Spleen (tissue), 7 donors: ENCODE measurements around the gene CAND2.

Source experiments
- POLR2A ChIP-seq, 3 donors: fragments of 450-650 bp; IDR thresholded peaks; one replicate each; pipeline ENCODE4 v1.5.1; 2017; ENCODE audit warnings: antibody characterized with exemption in 3 of 3, mild to moderate bottlenecking in 1 of 3
- POLR2AphosphoS5 ChIP-seq, 3 donors: sonication (generic); formaldehyde crosslinking; IDR thresholded peaks; one replicate each; pipeline ENCODE4 v1.5.1; 2017; ENCODE audit warnings: antibody characterized with exemption in 3 of 3
- TF ChIP-seq, protein P1 (sequence below), 11 experiments: fragments of 200-600 bp in 7 of 11; fragments of 450-650 bp in 4 of 11; sonication (generic) in 4 of 11; IDR thresholded peaks in 8 of 11; conservative IDR thresholded peaks in 3 of 11; 1 replicate in 7 of 11; 2 replicates in 4 of 11; pipeline versions ENCODE4 v1.4.0 to v1.8.0; 2016 to 2021; ENCODE audit warnings: antibody characterized with exemption in 11 of 11, inconsistent platforms in 4 of 11, mild to moderate bottlenecking in 1 of 11
- donor health status: DM: no; HTN: no; CAD: no; lungs with moderate emphysema.
- donor health status: DM: no; HTN: no; CAD: no.
- donor health status: DM: no; HTN: no; CAD: no.

DNA sequence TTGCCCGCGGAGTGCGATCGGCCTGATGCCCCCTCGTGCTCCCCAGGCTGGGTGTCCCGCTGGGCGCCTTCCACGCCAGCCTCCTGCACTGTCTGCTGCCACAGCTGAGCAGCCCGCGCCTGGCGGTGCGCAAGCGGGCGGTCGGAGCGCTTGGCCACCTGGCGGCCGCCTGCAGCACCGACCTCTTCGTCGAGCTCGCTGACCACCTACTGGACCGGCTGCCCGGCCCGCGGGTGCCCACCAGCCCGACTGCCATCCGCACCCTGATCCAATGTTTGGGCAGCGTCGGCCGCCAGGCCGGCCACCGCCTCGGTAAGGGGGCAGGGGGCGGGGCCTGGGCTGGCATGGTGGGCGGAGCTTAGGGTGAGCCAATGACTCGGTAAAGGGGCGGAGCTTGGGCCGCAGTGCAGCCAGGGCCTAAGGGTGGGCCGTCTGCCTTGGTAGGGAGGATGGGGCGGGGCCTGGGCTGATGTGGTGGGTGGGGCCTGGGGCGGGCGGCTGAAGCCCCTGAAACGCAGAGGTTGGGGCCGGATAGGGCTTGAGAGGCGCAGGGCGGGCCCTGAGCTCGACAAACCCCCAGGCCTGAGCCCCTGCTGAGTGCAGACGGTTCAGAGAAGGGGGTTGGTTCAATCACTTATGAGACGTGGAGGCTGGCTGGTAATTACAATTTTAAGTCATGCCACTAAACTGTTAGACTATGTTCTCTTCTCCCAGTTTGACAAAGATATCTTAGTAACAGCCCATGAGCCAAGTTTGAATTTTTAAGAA, 13.7 kb downstream of the CAND2 start:
- TF ChIP-seq, protein P1, sequence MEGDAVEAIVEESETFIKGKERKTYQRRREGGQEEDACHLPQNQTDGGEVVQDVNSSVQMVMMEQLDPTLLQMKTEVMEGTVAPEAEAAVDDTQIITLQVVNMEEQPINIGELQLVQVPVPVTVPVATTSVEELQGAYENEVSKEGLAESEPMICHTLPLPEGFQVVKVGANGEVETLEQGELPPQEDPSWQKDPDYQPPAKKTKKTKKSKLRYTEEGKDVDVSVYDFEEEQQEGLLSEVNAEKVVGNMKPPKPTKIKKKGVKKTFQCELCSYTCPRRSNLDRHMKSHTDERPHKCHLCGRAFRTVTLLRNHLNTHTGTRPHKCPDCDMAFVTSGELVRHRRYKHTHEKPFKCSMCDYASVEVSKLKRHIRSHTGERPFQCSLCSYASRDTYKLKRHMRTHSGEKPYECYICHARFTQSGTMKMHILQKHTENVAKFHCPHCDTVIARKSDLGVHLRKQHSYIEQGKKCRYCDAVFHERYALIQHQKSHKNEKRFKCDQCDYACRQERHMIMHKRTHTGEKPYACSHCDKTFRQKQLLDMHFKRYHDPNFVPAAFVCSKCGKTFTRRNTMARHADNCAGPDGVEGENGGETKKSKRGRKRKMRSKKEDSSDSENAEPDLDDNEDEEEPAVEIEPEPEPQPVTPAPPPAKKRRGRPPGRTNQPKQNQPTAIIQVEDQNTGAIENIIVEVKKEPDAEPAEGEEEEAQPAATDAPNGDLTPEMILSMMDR (IDR thresholded peaks at IDR 0.05 in 8 of 11, conservative IDR thresholded peaks at IDR 0.05 in 3 of 11), result peak; percentile 78 to 93 (median 87)
- TF ChIP-seq POLR2AphosphoS5 (IDR thresholded peaks at IDR 0.05) (peak; percentile 68 to 88 (median 82)), POLR2A (IDR thresholded peaks at IDR 0.05) (peak in 1 of 3 donors; percentile 27)
